GM13976 (cell line): Measurements from ENCODE around the gene SERPINF2.

Source experiments
- DNase-seq: peaks from one replicate; pipeline ENCODE4 v3.0.0; 2012; ENCODE audit warnings: low spot score
- CTCF ChIP-seq: IDR thresholded peaks from 2 replicates; pipeline ENCODE4 v1.5.1; 2012; ENCODE audit warnings: borderline replicate concordance, mild to moderate bottlenecking; ENCODE audit not compliant: insufficient read depth; ENCODE audit errors: extremely low read depth, missing control alignments, control extremely low read depth
- in situ Hi-C: fragments of 300-500 bp; cut with MboI; formaldehyde crosslinking; loops from one replicate; pipeline ENCODE4 v1.12.0; 2022; ENCODE audit warnings: low sequenced_read_pairs, mixed read lengths, inconsistent platforms; ENCODE audit not compliant: unreplicated experiment

Gene SERPINF2

GRCh38 chr17:1724869-1725641 lies 17.6 kb upstream of the SERPINF2 start:
- in situ Hi-C loops: loop anchor here (25.0 kb wide), 1 partner anchor 312 kb away; the partner anchor contains the start of genes DPH1, OVCA2 and RTN4RL1
- TF ChIP-seq CTCF: no peak
- no peak for DNase-seq

- in situ Hi-C loops: no loop called here
- no peak for TF ChIP-seq CTCF
- no peak for DNase-seq
These were observed 16.8 kb upstream of the SERPINF2 start for GRCh38 chr17:1725642-1726511.

GRCh38 chr17:1726626-1727257 lies 15.9 kb upstream of the SERPINF2 start:
- DNase-seq: no peak
- in situ Hi-C loops: no loop called here
- no peak for TF ChIP-seq CTCF

GRCh38 chr17:1727258-1727789 lies 15.3 kb upstream of the SERPINF2 start:
- in situ Hi-C loops: no loop called here
- DNase-seq: no peak
- TF ChIP-seq CTCF: no peak

- in situ Hi-C loops: no loop called here
- no peak for TF ChIP-seq CTCF
- DNase-seq: no peak
These were observed 14.6 kb upstream of the SERPINF2 start for GRCh38 chr17:1727876-1728630.
